ENCODE measurements around the gene HJV. TPM values are rescaled to one million over a fixed set of nuclear protein-coding genes. Genes with fewer than 3 reads are reported as not detected.

The HJV gene
- total and polyA plus RNA-seq, 2 of the 13 experiments (the other 11 are each of a cell fraction or from before 2014, with no cell fraction given), result 0.18 TPM; not detected in 1

DNA sequence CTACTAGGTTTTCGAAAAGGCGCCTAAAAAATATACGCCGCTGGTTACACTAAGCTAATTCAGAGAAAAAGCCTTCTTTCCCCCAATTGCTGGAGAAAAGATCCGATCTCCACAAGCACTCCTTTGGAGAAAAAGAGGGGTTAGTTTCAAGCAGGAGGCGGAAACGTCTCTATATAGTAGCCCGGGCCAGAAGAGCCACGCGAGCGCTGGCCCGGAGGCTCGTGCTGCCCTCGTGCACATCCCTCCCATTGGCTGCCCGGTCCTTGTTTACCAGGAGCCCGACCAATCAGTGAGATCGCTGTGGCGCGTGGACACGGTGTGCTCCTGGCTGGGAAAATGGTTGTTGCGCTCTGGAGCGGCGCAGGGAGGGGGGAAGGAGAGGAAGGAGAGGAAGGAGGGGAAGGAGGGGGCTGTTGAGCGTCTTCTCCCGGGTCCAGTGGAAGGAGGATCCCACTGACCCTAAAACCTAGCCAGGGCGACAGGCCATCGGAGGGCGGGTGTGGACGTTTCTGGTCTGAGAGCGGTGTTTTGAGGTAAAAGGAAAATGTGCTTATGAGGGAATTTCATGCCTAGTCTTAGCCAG, 25.0 kb downstream of the HJV start, which contains the start of gene TXNIP (continued):
- TF ChIP-seq RXRA (CRISPR knock-in tag; IDR thresholded peaks at IDR 0.05), result peak; percentile 82
- TF ChIP-seq DNMT3B (CRISPR knock-in tag; conservative IDR thresholded peaks at IDR 0.05), result peak; percentile 94
- peak; percentile 86 for TF ChIP-seq FOXP1 (IDR thresholded peaks at IDR 0.05)
- TF ChIP-seq FOXP1 (CRISPR knock-in tag; IDR thresholded peaks at IDR 0.05), result peak; percentile 86
- TF ChIP-seq EEA1 (CRISPR knock-in tag; IDR thresholded peaks at IDR 0.05; ENCODE audit: borderline replicate concordance), result no peak
- peak; percentile 100 for TF ChIP-seq ELF3 (CRISPR knock-in tag; IDR thresholded peaks at IDR 0.05)
- peak; percentile 55 for TF ChIP-seq ZBTB38 (CRISPR knock-in tag; IDR thresholded peaks at IDR 0.05)
- TF ChIP-seq, protein P1, sequence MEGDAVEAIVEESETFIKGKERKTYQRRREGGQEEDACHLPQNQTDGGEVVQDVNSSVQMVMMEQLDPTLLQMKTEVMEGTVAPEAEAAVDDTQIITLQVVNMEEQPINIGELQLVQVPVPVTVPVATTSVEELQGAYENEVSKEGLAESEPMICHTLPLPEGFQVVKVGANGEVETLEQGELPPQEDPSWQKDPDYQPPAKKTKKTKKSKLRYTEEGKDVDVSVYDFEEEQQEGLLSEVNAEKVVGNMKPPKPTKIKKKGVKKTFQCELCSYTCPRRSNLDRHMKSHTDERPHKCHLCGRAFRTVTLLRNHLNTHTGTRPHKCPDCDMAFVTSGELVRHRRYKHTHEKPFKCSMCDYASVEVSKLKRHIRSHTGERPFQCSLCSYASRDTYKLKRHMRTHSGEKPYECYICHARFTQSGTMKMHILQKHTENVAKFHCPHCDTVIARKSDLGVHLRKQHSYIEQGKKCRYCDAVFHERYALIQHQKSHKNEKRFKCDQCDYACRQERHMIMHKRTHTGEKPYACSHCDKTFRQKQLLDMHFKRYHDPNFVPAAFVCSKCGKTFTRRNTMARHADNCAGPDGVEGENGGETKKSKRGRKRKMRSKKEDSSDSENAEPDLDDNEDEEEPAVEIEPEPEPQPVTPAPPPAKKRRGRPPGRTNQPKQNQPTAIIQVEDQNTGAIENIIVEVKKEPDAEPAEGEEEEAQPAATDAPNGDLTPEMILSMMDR (CRISPR knock-in tag; IDR thresholded peaks at IDR 0.05), result peak; percentile 14; the same call in 1 of the 2 replicates
- TF ChIP-seq, protein P2, sequence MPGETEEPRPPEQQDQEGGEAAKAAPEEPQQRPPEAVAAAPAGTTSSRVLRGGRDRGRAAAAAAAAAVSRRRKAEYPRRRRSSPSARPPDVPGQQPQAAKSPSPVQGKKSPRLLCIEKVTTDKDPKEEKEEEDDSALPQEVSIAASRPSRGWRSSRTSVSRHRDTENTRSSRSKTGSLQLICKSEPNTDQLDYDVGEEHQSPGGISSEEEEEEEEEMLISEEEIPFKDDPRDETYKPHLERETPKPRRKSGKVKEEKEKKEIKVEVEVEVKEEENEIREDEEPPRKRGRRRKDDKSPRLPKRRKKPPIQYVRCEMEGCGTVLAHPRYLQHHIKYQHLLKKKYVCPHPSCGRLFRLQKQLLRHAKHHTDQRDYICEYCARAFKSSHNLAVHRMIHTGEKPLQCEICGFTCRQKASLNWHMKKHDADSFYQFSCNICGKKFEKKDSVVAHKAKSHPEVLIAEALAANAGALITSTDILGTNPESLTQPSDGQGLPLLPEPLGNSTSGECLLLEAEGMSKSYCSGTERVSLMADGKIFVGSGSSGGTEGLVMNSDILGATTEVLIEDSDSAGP (CRISPR knock-in tag; IDR thresholded peaks at IDR 0.05; ENCODE audit: borderline replicate concordance), result peak; percentile 91; the same call in 1 of the 2 replicates
- TF ChIP-seq, protein P3, sequence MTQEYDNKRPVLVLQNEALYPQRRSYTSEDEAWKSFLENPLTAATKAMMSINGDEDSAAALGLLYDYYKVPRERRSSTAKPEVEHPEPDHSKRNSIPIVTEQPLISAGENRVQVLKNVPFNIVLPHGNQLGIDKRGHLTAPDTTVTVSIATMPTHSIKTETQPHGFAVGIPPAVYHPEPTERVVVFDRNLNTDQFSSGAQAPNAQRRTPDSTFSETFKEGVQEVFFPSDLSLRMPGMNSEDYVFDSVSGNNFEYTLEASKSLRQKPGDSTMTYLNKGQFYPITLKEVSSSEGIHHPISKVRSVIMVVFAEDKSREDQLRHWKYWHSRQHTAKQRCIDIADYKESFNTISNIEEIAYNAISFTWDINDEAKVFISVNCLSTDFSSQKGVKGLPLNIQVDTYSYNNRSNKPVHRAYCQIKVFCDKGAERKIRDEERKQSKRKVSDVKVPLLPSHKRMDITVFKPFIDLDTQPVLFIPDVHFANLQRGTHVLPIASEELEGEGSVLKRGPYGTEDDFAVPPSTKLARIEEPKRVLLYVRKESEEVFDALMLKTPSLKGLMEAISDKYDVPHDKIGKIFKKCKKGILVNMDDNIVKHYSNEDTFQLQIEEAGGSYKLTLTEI (CRISPR knock-in tag; conservative IDR thresholded peaks at IDR 0.05), result no peak
- peak; percentile 80 for TF ChIP-seq KAT8 (CRISPR knock-in tag; IDR thresholded peaks at IDR 0.05)
- TF ChIP-seq RAD51 (IDR thresholded peaks at IDR 0.05; ENCODE audit: borderline replicate concordance), result no peak
- peak; percentile 59 for TF ChIP-seq NR2F6 (IDR thresholded peaks at IDR 0.05)
- peak; percentile 69 for TF ChIP-seq NR2F6 (CRISPR knock-in tag; IDR thresholded peaks at IDR 0.05)
- TF ChIP-seq ZNF678 (CRISPR knock-in tag; IDR thresholded peaks at IDR 0.05), result no peak
- peak; percentile 89; the same call in 1 of the 2 replicates for TF ChIP-seq ZNF605 (CRISPR knock-in tag; IDR thresholded peaks at IDR 0.05)
- peak; percentile 100 for TF ChIP-seq FOXK1 (CRISPR knock-in tag; IDR thresholded peaks at IDR 0.05; ENCODE audit: borderline replicate concordance, low read depth)
- TF ChIP-seq ZFP36L2 (CRISPR knock-in tag; IDR thresholded peaks at IDR 0.05), result no peak
- no peak for TF ChIP-seq RORA (CRISPR knock-in tag; IDR thresholded peaks at IDR 0.05)
- TF ChIP-seq, protein P4, sequence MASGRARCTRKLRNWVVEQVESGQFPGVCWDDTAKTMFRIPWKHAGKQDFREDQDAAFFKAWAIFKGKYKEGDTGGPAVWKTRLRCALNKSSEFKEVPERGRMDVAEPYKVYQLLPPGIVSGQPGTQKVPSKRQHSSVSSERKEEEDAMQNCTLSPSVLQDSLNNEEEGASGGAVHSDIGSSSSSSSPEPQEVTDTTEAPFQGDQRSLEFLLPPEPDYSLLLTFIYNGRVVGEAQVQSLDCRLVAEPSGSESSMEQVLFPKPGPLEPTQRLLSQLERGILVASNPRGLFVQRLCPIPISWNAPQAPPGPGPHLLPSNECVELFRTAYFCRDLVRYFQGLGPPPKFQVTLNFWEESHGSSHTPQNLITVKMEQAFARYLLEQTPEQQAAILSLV (CRISPR knock-in tag; IDR thresholded peaks at IDR 0.05; ENCODE audit: borderline replicate concordance), result no peak; the same call in 1 of the 2 replicates
- 0 out of 2 replicates have a peak, but pooled peaks have one; percentile 67 for TF ChIP-seq ZNF224 (CRISPR knock-in tag; IDR thresholded peaks at IDR 0.05)
- TF ChIP-seq, protein P5, sequence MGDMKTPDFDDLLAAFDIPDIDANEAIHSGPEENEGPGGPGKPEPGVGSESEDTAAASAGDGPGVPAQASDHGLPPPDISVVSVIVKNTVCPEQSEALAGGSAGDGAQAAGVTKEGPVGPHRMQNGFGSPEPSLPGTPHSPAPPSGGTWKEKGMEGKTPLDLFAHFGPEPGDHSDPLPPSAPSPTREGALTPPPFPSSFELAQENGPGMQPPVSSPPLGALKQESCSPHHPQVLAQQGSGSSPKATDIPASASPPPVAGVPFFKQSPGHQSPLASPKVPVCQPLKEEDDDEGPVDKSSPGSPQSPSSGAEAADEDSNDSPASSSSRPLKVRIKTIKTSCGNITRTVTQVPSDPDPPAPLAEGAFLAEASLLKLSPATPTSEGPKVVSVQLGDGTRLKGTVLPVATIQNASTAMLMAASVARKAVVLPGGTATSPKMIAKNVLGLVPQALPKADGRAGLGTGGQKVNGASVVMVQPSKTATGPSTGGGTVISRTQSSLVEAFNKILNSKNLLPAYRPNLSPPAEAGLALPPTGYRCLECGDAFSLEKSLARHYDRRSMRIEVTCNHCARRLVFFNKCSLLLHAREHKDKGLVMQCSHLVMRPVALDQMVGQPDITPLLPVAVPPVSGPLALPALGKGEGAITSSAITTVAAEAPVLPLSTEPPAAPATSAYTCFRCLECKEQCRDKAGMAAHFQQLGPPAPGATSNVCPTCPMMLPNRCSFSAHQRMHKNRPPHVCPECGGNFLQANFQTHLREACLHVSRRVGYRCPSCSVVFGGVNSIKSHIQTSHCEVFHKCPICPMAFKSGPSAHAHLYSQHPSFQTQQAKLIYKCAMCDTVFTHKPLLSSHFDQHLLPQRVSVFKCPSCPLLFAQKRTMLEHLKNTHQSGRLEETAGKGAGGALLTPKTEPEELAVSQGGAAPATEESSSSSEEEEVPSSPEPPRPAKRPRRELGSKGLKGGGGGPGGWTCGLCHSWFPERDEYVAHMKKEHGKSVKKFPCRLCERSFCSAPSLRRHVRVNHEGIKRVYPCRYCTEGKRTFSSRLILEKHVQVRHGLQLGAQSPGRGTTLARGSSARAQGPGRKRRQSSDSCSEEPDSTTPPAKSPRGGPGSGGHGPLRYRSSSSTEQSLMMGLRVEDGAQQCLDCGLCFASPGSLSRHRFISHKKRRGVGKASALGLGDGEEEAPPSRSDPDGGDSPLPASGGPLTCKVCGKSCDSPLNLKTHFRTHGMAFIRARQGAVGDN (CRISPR knock-in tag; IDR thresholded peaks at IDR 0.05), result peak; percentile 95
